GM19099 (cell line): ENCODE data around the gene NPAS3.

Experiments
- POLR2A ChIP-seq: IDR thresholded peaks from 3 replicates; pipeline ENCODE4 v1.6.1; 2011; ENCODE audit warnings: low read depth; ENCODE audit not compliant: insufficient read length; ENCODE audit errors: extremely low read depth

The NPAS3 gene

GRCh38 chr14:33218026-33218425 is 279.3 kb downstream of the NPAS3 start:
- TF ChIP-seq POLR2A = no peak

- no peak for TF ChIP-seq POLR2A
Observed at GRCh38 chr14:33219957-33220356, 281.3 kb downstream of the NPAS3 start.

GRCh38 chr14:33229269-33229929 is 290.7 kb downstream of the NPAS3 start:
- TF ChIP-seq POLR2A = no peak

GRCh38 chr14:33230021-33230420 is 291.3 kb downstream of the NPAS3 start:
- TF ChIP-seq POLR2A = no peak

- no peak for TF ChIP-seq POLR2A
Observed at GRCh38 chr14:33232031-33232430, 293.4 kb downstream of the NPAS3 start.

GRCh38 chr14:33237115-33237740 is 298.5 kb downstream of the NPAS3 start:
- no peak for TF ChIP-seq POLR2A

- no peak for TF ChIP-seq POLR2A
Observed at GRCh38 chr14:33239465-33239864, 300.8 kb downstream of the NPAS3 start.

- TF ChIP-seq POLR2A = no peak
Observed at GRCh38 chr14:33240466-33240865, 301.8 kb downstream of the NPAS3 start.

GRCh38 chr14:33241331-33241730 is 302.7 kb downstream of the NPAS3 start:
- TF ChIP-seq POLR2A = no peak

GRCh38 chr14:33249233-33249820 is 310.6 kb downstream of the NPAS3 start:
- no peak for TF ChIP-seq POLR2A

- no peak for TF ChIP-seq POLR2A
Observed at GRCh38 chr14:33250963-33251362, 312.3 kb downstream of the NPAS3 start.

GRCh38 chr14:33254342-33254741 is 315.7 kb downstream of the NPAS3 start:
- no peak for TF ChIP-seq POLR2A

GRCh38 chr14:33254861-33255395 is 316.2 kb downstream of the NPAS3 start:
- TF ChIP-seq POLR2A = no peak

GRCh38 chr14:33257796-33258195 is 319.1 kb downstream of the NPAS3 start:
- TF ChIP-seq POLR2A = no peak

GRCh38 chr14:33259764-33260163 is 321.1 kb downstream of the NPAS3 start:
- TF ChIP-seq POLR2A = no peak

- TF ChIP-seq POLR2A = no peak
Observed at GRCh38 chr14:33271216-33271615, 332.5 kb downstream of the NPAS3 start.
